HEK293 (cell line): ENCODE measurements around the gene DCD.
"Not testable (repeated sequence)": the region's sequence is repeated elsewhere in the genome, so short reads cannot be mapped to it uniquely, and the experiment has no call there.

Experiments
- CTCF ChIP-seq: fragments of 450-650 bp; formaldehyde crosslinking; IDR thresholded peaks from 2 replicates; pipeline ENCODE4 v1.5.1; 2016; ENCODE audit warnings: missing biosample characterization, missing genetic modification characterization
- KLF17 ChIP-seq: fragments of 450-650 bp; formaldehyde crosslinking; IDR thresholded peaks from 2 replicates; pipeline ENCODE4 v1.5.1; 2016; ENCODE audit warnings: missing biosample characterization, missing genetic modification characterization
- PATZ1 ChIP-seq: fragments of 450-650 bp; formaldehyde crosslinking; IDR thresholded peaks from 2 replicates; pipeline ENCODE4 v1.5.1; 2016; ENCODE audit warnings: missing biosample characterization, missing genetic modification characterization
- SP3 ChIP-seq: fragments of 450-650 bp; formaldehyde crosslinking; IDR thresholded peaks from 2 replicates; pipeline ENCODE4 v1.5.1; 2016; ENCODE audit warnings: missing biosample characterization, missing genetic modification characterization
- ZBTB10 ChIP-seq: fragments of 450-650 bp; formaldehyde crosslinking; IDR thresholded peaks from 2 replicates; pipeline ENCODE4 v1.5.1; 2016; ENCODE audit warnings: missing biosample characterization, missing genetic modification characterization
- ZBTB8A ChIP-seq: fragments of 450-650 bp; formaldehyde crosslinking; IDR thresholded peaks from 2 replicates; pipeline ENCODE4 v1.5.1; 2016; ENCODE audit warnings: missing biosample characterization, missing genetic modification characterization
- ZNF157 ChIP-seq: fragments of 450-650 bp; formaldehyde crosslinking; IDR thresholded peaks from 2 replicates; pipeline ENCODE4 v1.5.1; 2016; ENCODE audit warnings: missing biosample characterization, missing genetic modification characterization

GRCh38 chr12:54665022-54665635, 17.0 kb upstream of the DCD start:
- TF ChIP-seq ZBTB8A; CTCF; SP3; ZNF157 (tag by site-specific recombination); PATZ1 (tag by site-specific recombination); KLF17 (tag by site-specific recombination); ZBTB10 (tag by site-specific recombination): not testable (repeated sequence)
